Activated T-helper 1 cell treated with anti-CD3 and anti-CD28 coated beads, Interleukin-2, amount 50 U/mL, for 16 hours (primary cell): Measurements from ENCODE around the gene EPN2.
A peak's percentile ranks its signal among the peaks of the same experiment; 100 is the strongest.

Experiments
- DNase-seq, 2 donors: peaks; one replicate each; pipeline ENCODE4 v3.0.0-alpha.2; 2020; ENCODE audit warnings: low read depth in 1 of 2, low spot score in 1 of 2

EPN2 gene

DNA sequence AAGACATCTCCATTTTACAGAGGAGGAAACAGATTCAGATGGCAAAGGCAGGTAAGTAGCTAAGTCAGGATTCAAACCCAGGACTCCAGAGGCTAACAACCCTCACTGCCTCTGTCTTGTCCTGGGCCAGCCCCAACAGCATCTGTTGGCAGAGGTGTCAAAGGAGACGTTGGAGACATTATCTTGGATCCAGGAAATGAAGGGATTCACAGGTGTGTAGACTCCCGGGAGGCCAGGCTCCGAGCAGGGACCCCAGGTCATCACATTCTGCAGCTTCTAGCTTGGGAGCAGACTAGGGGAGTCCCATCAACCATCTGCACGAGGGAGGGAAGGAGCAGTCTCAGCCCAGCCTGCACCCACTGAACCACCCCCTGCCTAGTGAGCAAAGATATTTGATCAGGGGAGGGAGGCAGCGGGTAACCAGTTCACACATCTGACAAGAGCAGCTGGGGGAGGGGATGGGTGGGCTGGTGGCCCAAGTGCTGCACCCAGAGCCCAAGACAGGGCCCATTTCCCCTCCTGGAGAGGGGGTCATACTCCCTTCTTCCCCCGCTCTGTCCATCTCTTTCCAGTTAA, 126.4 kb downstream of the EPN2 start:
- no peak for DNase-seq

DNA sequence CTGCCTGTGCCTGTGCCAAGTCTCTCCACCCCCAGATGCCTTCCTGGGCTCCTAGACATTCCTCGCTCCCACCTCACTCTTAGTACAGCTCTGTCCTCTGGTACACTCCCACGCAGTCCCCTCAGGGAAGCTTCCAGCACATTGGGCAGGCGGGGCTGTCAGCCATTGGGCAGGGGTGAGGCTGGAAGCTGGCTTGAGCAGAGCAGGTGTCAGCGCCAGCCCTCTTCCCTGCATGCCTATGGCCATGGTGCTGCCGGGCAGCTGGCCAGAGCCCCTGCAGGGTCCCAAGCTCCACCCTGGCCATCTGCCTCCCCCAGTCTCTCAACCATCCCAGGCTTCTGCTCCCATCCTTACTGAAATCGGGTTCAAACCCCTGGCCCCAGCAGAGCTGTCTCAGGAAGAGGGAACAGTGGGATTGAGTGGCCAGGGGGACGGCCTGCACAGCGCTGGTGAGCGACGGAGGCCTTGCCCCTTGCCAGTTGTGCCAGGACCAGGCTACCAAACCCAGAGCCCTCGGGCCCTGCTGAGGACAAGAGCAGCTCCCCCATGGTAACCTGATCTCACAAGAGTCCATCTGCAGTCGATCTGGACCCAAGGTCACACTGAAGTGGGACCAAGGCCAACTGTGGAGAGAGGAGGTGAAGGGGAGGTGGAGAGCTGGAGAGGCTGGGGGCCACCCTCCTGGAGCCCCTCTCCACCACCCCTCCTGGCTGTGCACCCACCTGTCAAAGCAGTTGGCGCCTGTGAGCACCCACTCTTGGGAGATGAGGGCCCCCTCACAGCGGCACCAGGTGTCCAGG, 127.7 kb downstream of the EPN2 start:
- no peak for DNase-seq

- no peak for DNase-seq
Observed at GRCh38 chr17:19365499-19365817, 128.3 kb downstream of the EPN2 start.

DNA sequence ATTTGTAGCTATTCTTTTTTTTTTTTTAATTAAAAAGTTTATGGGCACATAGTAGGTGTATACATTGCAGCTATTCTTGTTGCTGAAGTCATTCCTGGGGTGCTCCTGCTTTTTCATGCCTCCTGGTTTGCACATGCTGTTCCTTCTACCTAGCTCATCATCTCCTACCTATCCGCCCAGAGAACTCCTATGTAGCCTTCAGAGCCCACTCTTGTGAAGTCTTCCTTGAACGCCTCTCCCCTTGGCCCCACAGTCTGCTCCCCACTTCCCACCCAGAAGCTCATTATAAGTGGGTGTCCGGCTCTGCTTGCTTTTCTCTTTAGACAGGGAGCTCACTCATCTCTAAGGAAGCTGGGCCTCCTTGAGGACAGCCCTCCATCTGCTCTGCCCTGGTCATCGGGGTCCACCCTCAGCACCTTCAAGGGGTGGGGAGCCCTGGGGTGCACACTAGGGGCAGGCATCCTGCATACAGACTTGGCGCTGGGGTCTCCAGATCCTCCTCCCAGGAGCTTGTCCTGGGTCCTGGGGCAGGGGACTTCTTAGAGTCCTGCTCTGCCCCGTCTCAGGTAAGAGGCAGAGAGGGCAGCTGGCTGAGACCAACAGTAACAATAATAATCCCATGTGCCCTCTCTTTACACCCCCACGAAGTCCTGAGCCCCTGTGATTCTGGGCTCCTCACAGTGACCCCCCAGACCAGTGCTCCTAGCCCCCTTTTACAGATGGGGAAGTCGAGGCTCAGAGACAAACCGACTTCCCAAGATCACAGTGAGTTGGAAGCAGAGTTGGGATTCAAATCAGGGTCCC, 128.9 kb downstream of the EPN2 start:
- no peak for DNase-seq

DNA sequence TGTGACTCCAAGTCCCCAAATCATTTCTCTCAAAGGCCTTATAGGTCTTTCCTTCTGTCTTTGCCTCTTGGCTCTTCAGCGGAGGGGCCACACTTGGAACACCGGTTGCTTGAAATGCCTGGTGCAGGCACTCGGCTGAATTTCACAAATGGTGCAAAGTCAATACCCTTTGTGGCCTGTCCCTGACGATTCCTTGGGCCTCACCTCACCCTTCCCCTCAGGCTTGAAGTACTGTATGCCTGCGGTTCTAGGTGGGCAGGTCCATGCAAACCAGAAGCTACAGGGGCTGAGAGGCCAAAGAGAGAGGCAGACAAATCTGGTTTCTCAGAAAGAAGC, 129.4 kb downstream of the EPN2 start:
- no peak for DNase-seq

- DNase-seq = no peak
Observed at GRCh38 chr17:19368229-19368628, 131.1 kb downstream of the EPN2 start.

- DNase-seq = no peak
Observed at GRCh38 chr17:19369107-19369778, 132.1 kb downstream of the EPN2 start.

DNA sequence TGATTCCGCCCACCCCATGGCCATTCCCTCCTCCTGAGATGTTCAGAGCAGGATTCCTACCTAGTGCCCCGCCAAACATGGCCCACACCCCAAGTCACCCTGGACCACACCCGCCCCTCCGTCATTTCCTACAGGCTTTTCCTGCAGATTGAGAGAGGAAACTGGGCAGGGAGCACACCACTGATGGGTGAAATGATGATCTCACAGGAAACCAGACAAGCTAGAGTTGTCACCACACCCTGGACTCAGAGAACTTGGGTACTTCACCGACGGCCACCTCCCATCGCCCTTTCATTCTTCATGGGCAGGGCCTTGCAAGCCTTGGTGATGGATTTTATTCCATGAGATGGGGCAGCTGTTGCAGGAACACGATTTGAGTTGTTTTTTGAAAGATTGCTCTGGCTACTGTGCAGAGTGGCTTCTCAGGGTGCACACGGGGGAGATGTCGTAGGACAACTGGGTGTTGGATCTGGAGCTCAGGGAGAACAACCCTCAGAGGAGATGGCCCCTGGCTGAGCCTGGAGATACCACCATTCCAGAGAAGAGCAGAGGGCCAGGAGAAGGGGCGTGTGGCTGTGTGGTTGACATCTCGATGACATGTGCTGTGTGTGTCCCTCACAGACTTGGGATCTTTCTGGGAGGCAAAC, 132.8 kb downstream of the EPN2 start:
- no peak for DNase-seq

- DNase-seq = no peak
Observed at GRCh38 chr17:19370493-19370960, 133.4 kb downstream of the EPN2 start.

DNA sequence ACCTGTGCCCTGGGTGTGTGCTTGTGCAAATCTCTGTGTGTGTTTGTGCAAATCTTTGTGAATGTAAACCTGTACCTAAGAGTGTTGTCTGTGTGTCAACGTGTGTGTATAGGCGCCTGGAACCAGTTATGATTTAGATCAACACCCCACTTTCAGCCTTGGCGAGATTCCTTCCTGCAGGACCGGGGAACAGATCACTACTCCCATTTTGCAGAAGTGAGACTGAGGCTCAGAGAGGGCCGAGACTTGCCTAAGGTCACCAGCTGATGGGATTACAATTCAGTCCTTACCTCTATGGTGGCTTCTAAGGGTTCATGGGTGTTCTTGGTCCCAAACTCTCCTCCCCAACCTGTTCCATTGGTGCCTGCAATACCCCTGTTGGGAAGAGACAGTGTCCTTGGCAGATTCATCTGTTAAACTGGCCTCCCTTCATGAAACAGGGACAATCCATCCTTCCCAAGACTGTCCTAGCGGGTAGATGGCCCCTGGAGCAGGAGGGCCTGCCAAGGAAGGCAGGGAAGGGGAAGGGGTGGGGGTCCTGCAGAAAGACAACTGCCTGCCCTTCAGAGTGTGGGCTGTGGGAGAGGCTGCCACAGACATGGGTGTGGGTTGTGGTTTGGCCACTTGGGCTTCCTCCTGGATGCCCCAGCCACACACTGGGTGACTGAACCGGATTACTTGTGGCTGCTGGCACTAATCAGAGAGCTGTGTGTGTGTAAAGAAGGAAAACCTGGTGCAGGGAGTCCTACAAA, 134.3 kb downstream of the EPN2 start:
- DNase-seq = no peak

DNA sequence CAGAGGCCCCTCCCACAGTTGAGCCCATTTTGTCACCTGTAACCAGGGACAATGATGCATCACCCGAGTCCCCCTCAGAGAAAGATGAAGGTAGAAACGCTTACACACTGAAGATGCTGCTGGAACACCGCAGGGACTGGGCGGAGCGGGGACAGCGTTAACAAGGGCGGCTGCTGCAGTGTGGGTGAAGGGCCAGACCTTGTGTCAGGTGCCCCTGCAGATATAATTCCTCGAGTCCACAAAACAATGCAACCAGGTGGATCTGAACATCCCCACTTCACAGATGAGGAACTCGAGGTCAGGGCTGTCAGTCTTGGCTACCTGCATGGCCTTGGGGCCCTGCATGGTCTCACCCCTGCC, 134.8 kb downstream of the EPN2 start:
- no peak for DNase-seq

DNA sequence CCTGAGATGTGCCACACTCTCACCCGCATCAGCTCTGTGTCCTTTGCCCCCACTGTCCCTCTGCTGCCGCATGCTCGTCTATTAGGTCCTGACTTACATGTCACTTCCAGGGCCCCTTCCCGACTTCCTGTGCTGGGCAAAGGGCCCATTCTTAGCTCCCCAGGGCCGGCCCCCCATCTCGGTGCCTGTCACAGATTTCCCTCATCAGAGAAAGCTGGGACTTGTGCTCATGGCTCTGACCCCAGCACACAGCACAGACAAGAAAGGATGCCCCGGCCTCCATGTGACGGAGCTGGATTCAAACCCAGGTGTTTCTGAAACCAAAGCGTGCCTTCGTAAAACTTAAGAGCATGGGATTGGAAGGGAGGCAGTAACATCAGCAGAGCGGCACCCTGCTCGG, 135.3 kb downstream of the EPN2 start:
- DNase-seq = no peak

- DNase-seq = no peak
Observed at GRCh38 chr17:19372866-19373504, 135.8 kb downstream of the EPN2 start.

DNA sequence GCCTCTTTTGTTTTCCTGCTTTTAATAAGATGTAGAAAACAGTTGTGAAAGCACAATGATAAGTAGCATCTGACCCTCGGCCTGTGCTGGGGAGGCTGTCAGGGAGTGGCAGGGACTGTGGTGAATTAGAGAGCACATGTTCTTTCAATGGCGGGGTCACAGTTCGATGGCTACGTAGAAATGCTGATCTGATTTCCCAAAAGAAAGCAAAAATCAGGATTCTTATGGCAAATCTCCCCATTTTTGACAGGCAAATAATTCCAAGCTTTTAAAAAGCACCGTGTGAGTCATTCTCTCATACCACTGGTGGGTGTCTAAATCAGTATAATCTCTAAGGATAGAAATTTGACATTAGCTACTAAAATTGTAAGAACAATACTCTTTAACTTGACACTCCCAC, 137.0 kb downstream of the EPN2 start:
- no peak for DNase-seq

GRCh38 chr17:19375732-19376131, 138.6 kb downstream of the EPN2 start:
- DNase-seq = no peak

- no peak for DNase-seq
Observed at GRCh38 chr17:19376811-19377210, 139.6 kb downstream of the EPN2 start.

GRCh38 chr17:19377602-19378415, 140.6 kb downstream of the EPN2 start:
- peak; percentile 86 to 92 for DNase-seq

GRCh38 chr17:19378416-19379360, 141.5 kb downstream of the EPN2 start, which contains the start of gene MAPK7:
TSS of gene MAPK7 (plus strand) at chr17:19378498. CDS start at chr17:19378901, 403 bp downstream.
- no peak for DNase-seq
